Neuron (in vitro differentiated cells): ENCODE data around the gene PTCD1.
A peak's percentile ranks its signal among the peaks of the same experiment; 100 is the strongest.

Experiments used
- H2AFZ ChIP-seq: one replicate; pipeline ENCODE4 v1.6.1; 2013; ENCODE audit warnings: low read depth, mild to moderate bottlenecking, inconsistent platforms, low read length, moderate library complexity
- H3K27me3 ChIP-seq: one replicate; pipeline ENCODE4 v1.6.1; 2013; ENCODE audit warnings: low read length; ENCODE audit not compliant: insufficient read depth
- H3K36me3 ChIP-seq: one replicate; pipeline ENCODE4 v1.6.1; 2013; ENCODE audit warnings: low read length; ENCODE audit not compliant: insufficient read depth
- H3K4me1 ChIP-seq: one replicate; pipeline ENCODE4 v1.6.1; 2013; ENCODE audit warnings: low read length; ENCODE audit not compliant: insufficient read depth
- H3K4me3 ChIP-seq: 2 replicates; pipeline ENCODE4 v1.5.1; 2013; ENCODE audit warnings: mild to moderate bottlenecking, low read length, moderate library complexity
- H3K9me3 ChIP-seq: one replicate; pipeline ENCODE4 v1.6.1; 2013; ENCODE audit warnings: low read length

Gene PTCD1

DNA sequence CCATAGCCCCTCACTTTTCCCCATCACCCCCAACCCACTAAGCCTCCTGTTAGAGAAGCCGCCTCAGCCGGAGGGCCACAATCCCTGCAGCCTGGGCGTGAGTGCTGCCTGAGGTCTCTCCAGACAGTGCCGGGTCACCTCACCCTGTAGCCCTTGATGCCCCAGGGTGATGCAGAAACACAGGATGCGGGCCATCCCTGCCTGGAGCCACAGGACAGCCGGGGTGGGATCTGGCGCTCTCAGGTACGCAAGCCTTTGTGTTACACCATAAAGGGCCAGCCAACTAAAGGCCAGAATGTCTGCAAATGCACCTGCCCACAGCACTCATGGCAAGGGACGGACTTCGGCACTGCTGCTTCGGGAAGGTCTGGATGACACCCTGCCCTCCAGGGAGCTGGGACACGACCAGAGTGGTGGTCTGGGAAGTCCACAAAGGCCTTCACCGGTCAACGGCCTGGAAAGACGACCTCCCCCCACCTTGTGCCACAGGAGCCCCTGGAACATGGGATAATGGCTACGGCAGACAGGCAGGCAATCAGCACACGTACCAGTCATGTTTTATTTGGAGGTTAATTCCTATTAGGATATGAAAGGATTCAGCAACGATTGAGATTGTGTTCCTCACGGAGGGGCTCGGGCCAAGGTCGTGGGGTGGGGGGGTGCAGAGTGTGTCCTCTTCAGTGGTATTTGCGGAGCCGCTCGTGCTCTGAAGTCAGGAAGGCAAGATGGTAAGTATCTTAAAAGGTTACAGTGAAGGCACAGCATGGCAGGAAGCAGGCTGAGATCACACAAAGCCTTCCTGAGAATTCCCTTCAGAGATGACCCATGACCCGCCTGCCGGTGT is 19.3 kb upstream of the PTCD1 start:
- Histone ChIP-seq H3K27me3 (no peaks in the 10 kb centered on the region), H3K9me3 (no peaks in the 10 kb centered on the region), H3K36me3 (peaks cover 79% of the 10 kb centered on the region), H3K4me1 (no peaks in the 10 kb centered on the region), H3K4me3 (no peak overlapping the region), H2AFZ (no peak overlapping the region)

DNA sequence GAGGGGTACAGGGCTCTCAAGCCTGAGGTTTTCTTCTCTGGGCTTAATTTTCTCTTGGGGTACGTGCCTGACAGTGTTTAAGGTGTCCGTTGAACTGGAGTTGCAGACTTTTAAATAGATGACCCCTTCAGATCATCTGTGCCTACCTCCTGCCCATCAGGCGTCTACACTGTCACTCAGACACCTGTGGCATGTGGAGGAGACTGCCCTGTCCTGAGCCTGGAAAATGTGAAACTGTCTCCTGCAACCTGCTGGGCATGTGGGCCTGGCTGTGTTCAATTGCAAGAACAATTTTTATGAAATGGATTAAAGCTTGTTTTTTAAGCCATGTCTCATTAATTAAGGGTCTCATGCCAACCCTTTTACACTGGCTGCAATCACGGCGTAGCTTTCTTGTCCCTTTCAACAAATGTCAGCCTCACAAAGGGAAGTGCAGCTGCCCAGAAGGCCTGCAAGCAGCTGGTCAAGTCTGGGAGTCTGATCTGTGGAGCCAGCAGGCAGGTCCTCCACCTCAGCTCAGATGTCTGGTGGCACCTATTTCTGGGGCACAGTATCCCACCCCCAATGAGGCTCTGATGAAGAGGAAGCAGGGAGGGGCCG is 18.6 kb upstream of the PTCD1 start:
- Histone ChIP-seq H2AFZ (no peak overlapping the region), H3K9me3 (no peaks in the 10 kb centered on the region), H3K36me3 (peaks cover 83% of the 10 kb centered on the region), H3K4me3 (no peak overlapping the region), H3K27me3 (no peaks in the 10 kb centered on the region), H3K4me1 (no peaks in the 10 kb centered on the region)

DNA sequence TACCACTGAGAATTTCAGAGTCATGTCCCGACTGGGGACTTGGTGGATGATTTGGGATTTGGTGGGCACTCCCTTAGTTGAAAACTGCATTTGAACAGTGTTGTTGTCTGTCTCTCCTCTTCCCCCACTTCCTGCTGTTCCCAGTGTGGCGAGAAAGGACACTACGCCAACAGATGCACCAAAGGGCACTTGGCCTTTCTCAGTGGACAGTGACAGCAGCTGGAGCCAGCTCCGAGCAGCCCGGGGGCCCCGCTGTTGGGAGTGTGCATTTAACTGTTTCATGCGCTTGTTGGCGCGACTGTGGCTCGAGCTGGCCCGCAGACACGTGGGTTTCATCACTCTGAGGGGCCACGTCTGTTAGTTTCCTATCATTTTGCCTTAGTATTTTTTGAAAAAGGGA is 17.7 kb upstream of the PTCD1 start:
- Histone ChIP-seq H3K4me1 (no peaks in the 10 kb centered on the region), H3K27me3 (no peaks in the 10 kb centered on the region), H3K4me3 (no peak overlapping the region), H3K9me3 (no peaks in the 10 kb centered on the region), H2AFZ (no peak overlapping the region), H3K36me3 (peaks cover 88% of the 10 kb centered on the region)

DNA sequence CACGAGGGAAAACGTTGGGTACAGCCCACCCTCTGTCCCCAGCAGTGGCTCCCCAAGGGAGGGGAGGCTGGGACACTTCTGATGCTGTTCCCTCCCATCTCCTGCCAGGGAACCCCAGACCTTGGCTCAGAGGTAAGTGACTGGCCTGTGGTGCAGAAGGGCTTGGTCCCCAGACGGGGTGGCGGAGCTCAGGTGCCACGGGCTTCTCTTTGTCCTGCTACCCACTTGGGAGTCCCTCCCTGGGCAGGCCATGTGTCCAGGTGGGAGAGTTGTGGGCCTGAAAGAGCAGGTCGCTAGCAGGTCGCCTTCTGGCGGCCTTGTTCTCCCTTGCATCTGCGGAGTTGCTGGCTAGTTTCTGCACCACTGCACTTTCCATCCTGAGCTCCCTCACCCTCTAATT is 17.3 kb upstream of the PTCD1 start:
- Histone ChIP-seq H3K9me3 (no peaks in the 10 kb centered on the region), H3K4me1 (no peaks in the 10 kb centered on the region), H3K4me3 (no peak overlapping the region), H3K27me3 (no peaks in the 10 kb centered on the region), H3K36me3 (peaks cover 91% of the 10 kb centered on the region), H2AFZ (no peak overlapping the region)

DNA sequence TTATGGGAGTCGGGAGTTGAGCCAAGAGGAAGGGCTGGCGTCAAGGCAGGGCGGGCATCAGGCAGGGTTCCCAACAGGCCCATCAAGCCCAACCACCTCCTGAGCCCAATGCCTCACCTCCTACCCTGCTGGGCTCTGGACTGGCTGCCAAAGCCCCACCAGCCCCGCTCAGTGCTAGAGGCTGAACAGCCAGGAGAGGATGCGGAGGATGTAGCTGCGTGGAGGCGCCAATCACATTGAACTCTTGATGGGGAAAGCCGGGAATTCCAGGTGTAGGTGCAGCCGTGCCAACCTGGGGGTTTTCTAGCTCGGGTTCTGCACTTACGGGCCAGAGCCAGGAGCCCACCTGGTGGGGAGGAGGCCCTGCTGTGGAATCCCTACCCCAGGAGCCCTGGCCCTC is 14.5 kb upstream of the PTCD1 start:
- peaks cover 93% of the 10 kb centered on the region for H3K36me3 ChIP-seq
- H3K4me3 ChIP-seq = no peak overlapping the region
- no peaks in the 10 kb centered on the region for H3K27me3 ChIP-seq
- no peaks in the 10 kb centered on the region for H3K9me3 ChIP-seq
- no peaks in the 10 kb centered on the region for H3K4me1 ChIP-seq
- no peak overlapping the region for H2AFZ ChIP-seq

GRCh38 chr7:99452541-99452940 is 13.9 kb upstream of the PTCD1 start:
- Histone ChIP-seq H3K27me3 (no peaks in the 10 kb centered on the region), H3K4me1 (no peaks in the 10 kb centered on the region), H3K36me3 (peaks cover 93% of the 10 kb centered on the region), H3K9me3 (no peaks in the 10 kb centered on the region), H2AFZ (no peak overlapping the region), H3K4me3 (no peak overlapping the region)

- no peaks in the 10 kb centered on the region for H3K4me1 ChIP-seq
- H3K36me3 ChIP-seq = peaks cover 92% of the 10 kb centered on the region
- no peaks in the 10 kb centered on the region for H3K27me3 ChIP-seq
- no peak overlapping the region for H2AFZ ChIP-seq
- no peak overlapping the region for H3K4me3 ChIP-seq
- H3K9me3 ChIP-seq = no peaks in the 10 kb centered on the region
These were observed 13.3 kb upstream of the PTCD1 start for GRCh38 chr7:99451936-99452335.

- H3K4me1 ChIP-seq = no peaks in the 10 kb centered on the region
- H3K36me3 ChIP-seq = peaks cover 89% of the 10 kb centered on the region
- H3K4me3 ChIP-seq = no peak overlapping the region
These were observed 10.7 kb upstream of the PTCD1 start for GRCh38 chr7:99449326-99449725.

GRCh38 chr7:99448855-99449254 is 10.3 kb upstream of the PTCD1 start:
- Histone ChIP-seq H3K36me3 (peaks cover 87% of the 10 kb centered on the region), H2AFZ (no peak overlapping the region), H3K9me3 (no peaks in the 10 kb centered on the region)

More at GRCh38 chr7:99449326-99449725, 10.7 kb upstream of the PTCD1 start:
- H3K9me3 ChIP-seq = no peaks in the 10 kb centered on the region
- H2AFZ ChIP-seq = no peak overlapping the region
- H3K27me3 ChIP-seq = no peaks in the 10 kb centered on the region

DNA sequence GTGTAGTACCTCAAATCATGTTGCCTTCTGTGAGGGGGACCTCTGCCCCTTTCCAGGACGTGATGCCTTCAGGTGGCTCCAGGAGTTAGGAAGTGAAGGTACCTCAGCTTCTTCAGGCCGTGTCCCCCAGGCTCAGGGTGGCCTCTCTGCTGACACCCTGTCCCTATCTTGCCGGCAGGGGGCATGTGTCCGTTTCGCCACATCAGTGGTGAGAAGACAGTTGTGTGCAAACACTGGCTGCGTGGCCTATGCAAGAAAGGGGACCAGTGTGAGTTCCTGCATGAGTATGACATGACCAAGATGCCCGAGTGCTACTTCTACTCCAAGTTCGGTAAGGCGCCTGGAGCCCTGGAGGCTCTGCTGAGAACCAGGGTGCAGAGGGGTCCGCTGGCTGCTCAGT is 9.3 kb upstream of the PTCD1 start:
- Histone ChIP-seq H3K4me3 (no peak overlapping the region), H3K4me1 (no peaks in the 10 kb centered on the region), H3K9me3 (no peaks in the 10 kb centered on the region), H3K27me3 (no peaks in the 10 kb centered on the region), H2AFZ (no peak overlapping the region), H3K36me3 (peaks cover 87% of the 10 kb centered on the region)

More at GRCh38 chr7:99448855-99449254, 10.3 kb upstream of the PTCD1 start:
- no peaks in the 10 kb centered on the region for H3K4me1 ChIP-seq
- no peaks in the 10 kb centered on the region for H3K27me3 ChIP-seq
- no peak overlapping the region for H3K4me3 ChIP-seq

DNA sequence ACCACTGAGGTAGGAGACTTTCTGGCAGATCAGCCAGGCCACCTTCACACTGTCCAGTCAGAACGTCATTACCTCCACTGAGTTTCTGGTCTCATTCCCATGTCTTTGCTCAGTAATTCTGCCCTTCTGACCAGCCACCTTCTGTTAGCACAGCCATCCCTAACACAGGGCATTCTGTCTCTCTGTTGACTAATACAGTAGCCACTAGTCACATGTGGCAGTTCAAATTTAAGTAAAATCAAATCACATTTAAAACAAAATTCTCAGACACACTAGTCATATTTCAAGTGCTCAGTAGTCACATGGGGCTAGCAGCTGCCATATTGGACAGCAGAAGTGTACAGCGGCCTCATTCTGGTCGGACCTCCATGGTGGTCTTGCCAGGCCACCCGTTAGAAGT is 7.5 kb upstream of the PTCD1 start:
- no peaks in the 10 kb centered on the region for H3K4me1 ChIP-seq
- no peak overlapping the region for H3K4me3 ChIP-seq
- no peaks in the 10 kb centered on the region for H3K9me3 ChIP-seq
- H3K27me3 ChIP-seq = no peaks in the 10 kb centered on the region
- no peak overlapping the region for H2AFZ ChIP-seq
- peaks cover 86% of the 10 kb centered on the region for H3K36me3 ChIP-seq

DNA sequence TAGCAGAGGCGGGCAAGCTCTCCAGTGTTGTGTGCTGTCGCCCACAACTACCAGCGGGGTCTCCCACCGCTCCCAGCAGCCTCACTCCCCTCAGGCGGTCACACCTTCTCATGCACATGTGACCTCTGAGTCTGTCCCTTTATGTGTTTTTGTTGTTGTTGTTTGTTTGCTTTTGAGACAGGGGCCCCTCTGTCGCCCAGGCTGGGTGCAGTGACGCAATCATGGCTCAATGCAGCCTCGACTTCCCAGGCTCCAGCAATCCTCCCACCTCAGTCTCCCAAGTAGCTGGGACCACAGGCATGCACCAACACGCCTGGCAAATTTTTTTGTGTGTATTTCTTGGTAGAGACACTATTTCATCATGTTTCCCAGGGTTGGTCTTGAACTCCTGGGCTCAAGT is 1.6 kb upstream of the PTCD1 start:
- H3K4me1 ChIP-seq = peaks cover 16% of the 10 kb centered on the region
- H3K27me3 ChIP-seq = no peaks in the 10 kb centered on the region
- H2AFZ ChIP-seq = no peak overlapping the region
- H3K4me3 ChIP-seq = peak overlapping the region; percentile 99
- no peaks in the 10 kb centered on the region for H3K9me3 ChIP-seq
- H3K36me3 ChIP-seq = peaks cover 36% of the 10 kb centered on the region

- H3K9me3 ChIP-seq = no peaks in the 10 kb centered on the region
- H3K36me3 ChIP-seq = peaks cover 33% of the 10 kb centered on the region
- peaks cover 16% of the 10 kb centered on the region for H3K4me1 ChIP-seq
- H3K4me3 ChIP-seq = peak overlapping the region; percentile 99
- H3K27me3 ChIP-seq = no peaks in the 10 kb centered on the region
- peak overlapping the region; percentile 100 for H2AFZ ChIP-seq
These were observed 539 bp downstream of the PTCD1 start for GRCh38 chr7:99437946-99438572.
